Measurements from ENCODE around the gene CAPN12.

The CAPN12 gene

GRCh38 chr19:38737281-38737865 lies 6.9 kb downstream of the CAPN12 start:
- no peak for DNase-seq

- DNase-seq, result peak; percentile 71
These were observed 7.6 kb downstream of the CAPN12 start for GRCh38 chr19:38736413-38737280.

GRCh38 chr19:38736036-38736412 lies 8.2 kb downstream of the CAPN12 start:
- DNase-seq, result peak; percentile 6

- DNase-seq, result no peak
These were observed 9.0 kb downstream of the CAPN12 start for GRCh38 chr19:38735257-38735686.

GRCh38 chr19:38734426-38735256 lies 9.6 kb downstream of the CAPN12 start:
- DNase-seq, result peak; percentile 23

- DNase-seq, result no peak
These were observed 10.2 kb downstream of the CAPN12 start for GRCh38 chr19:38734176-38734425.

GRCh38 chr19:38733493-38734175 lies 10.6 kb downstream of the CAPN12 start:
- no peak for DNase-seq

- DNase-seq, result no peak
These were observed 11.1 kb downstream of the CAPN12 start for GRCh38 chr19:38733241-38733492.

GRCh38 chr19:38731654-38732301 lies 12.5 kb downstream of the CAPN12 start:
- DNase-seq, result peak; percentile 82

- DNase-seq, result no peak
These were observed 13.3 kb downstream of the CAPN12 start for GRCh38 chr19:38730731-38731589.

GRCh38 chr19:38730470-38730730 lies 13.9 kb downstream of the CAPN12 start:
- no peak for DNase-seq

GRCh38 chr19:38729653-38730469 lies 14.4 kb downstream of the CAPN12 start:
- peak; percentile 42 for DNase-seq

- no peak for DNase-seq
These were observed 15.3 kb downstream of the CAPN12 start for GRCh38 chr19:38728752-38729541.

- no peak for DNase-seq
These were observed 16.2 kb downstream of the CAPN12 start for GRCh38 chr19:38727868-38728660.

- no peak for DNase-seq
These were observed 16.9 kb downstream of the CAPN12 start for GRCh38 chr19:38727306-38727867.

GRCh38 chr19:38726761-38727301 lies 17.4 kb downstream of the CAPN12 start:
- DNase-seq, result no peak

- no peak for DNase-seq
These were observed 18.0 kb downstream of the CAPN12 start for GRCh38 chr19:38726284-38726673.

- DNase-seq, result no peak
These were observed 18.6 kb downstream of the CAPN12 start for GRCh38 chr19:38725469-38726283.
